ENCODE measurements around the gene PGAM1. TPM values are rescaled to one million over a fixed set of nuclear protein-coding genes. Genes with fewer than 3 reads are reported as not detected.

PGAM1 gene
- total RNA-seq, result 100 to 1,000 TPM; 151 to 289 (median 240) TPM

DNA sequence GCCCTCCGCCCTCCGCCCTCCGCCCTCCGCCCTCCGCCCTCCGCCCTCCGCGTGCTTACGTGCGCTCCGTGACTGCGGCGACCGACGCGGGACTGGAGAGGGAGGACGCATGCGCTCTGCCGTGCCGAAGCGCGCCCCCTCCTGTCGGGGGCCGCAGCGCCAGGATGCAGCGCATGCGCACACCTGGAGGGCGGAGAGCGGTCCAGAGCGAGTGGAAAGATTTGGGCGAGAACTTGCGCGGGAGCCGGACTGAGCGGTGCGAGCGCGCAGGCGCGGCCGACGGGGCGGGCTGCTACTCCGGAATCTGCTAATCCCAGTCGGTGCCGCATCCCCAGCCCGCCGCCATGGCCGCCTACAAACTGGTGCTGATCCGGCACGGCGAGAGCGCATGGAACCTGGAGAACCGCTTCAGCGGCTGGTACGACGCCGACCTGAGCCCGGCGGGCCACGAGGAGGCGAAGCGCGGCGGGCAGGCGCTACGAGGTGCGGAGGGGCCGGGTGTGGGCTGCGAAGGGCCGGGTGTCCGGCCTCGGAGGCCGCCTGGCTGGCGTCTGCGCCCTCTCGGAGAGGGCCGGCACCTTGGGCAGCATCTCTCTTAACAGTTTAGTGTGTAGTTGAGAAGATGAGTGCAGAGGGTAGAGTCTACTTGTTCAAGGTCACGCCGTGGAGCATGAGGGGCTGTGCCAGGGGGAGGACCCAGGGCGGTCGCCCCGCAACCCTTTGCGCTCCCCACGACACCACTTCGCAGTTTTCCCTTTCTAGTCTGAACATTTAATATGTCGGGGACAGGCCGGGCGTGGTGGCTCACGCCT, at the start of gene PGAM1:
PGAM1 (plus strand) TSS at position 228 of the 812 bp plus-strand sequence; CDS start at position 345, 117 bp downstream.
- 0% methylated on average over 14 to 40 of the region's 90 CpGs for WGBS, 2 donors
- intact Hi-C loops (cut with DNase I; ENCODE audit: low total_unique reads), result no loop called here
- H3K4me3 ChIP-seq (ENCODE audit: low read depth, poor library complexity, severe bottlenecking), result peak within 1 kb of the TSS; percentile 71
- peak; percentile 94 to 99 for DNase-seq (ENCODE audit: low spot score in 2 of 2)
- TF ChIP-seq, protein P1, sequence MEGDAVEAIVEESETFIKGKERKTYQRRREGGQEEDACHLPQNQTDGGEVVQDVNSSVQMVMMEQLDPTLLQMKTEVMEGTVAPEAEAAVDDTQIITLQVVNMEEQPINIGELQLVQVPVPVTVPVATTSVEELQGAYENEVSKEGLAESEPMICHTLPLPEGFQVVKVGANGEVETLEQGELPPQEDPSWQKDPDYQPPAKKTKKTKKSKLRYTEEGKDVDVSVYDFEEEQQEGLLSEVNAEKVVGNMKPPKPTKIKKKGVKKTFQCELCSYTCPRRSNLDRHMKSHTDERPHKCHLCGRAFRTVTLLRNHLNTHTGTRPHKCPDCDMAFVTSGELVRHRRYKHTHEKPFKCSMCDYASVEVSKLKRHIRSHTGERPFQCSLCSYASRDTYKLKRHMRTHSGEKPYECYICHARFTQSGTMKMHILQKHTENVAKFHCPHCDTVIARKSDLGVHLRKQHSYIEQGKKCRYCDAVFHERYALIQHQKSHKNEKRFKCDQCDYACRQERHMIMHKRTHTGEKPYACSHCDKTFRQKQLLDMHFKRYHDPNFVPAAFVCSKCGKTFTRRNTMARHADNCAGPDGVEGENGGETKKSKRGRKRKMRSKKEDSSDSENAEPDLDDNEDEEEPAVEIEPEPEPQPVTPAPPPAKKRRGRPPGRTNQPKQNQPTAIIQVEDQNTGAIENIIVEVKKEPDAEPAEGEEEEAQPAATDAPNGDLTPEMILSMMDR (IDR thresholded peaks at IDR 0.05), result no peak

DNA sequence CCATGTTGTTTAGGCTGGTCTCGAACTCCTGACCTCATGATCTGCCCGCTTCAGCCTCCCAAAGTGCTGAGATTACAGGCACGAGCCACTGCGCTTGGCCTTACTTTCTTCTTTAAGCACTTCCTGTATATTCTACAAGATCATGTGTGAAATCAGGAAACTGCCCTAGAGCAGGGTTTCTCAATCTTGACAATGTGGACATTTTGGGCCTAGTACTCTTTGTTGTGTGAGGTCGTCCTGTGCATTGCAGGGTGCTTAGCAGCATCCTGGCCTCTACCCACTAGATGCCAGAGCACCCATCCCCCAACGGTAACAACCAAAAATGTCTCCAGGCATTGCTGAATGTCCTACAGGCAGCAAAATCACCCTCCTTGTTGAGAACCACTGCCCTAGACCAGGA, 49.6 kb upstream of the PGAM1 start:
- intact Hi-C loops (cut with DNase I; ENCODE audit: low total_unique reads), result no loop called here
- WGBS, 2 donors, result 91 to 97% methylated on average over 6 of the region's 6 CpGs
- no peak overlapping the region for H3K4me3 ChIP-seq (ENCODE audit: low read depth, poor library complexity, severe bottlenecking)
- TF ChIP-seq, protein P1 (IDR thresholded peaks at IDR 0.05), result no peak
- TF ChIP-seq POLR2A (IDR thresholded peaks at IDR 0.05), result no peak
- no peak for DNase-seq (ENCODE audit: low spot score in 2 of 2)

DNA sequence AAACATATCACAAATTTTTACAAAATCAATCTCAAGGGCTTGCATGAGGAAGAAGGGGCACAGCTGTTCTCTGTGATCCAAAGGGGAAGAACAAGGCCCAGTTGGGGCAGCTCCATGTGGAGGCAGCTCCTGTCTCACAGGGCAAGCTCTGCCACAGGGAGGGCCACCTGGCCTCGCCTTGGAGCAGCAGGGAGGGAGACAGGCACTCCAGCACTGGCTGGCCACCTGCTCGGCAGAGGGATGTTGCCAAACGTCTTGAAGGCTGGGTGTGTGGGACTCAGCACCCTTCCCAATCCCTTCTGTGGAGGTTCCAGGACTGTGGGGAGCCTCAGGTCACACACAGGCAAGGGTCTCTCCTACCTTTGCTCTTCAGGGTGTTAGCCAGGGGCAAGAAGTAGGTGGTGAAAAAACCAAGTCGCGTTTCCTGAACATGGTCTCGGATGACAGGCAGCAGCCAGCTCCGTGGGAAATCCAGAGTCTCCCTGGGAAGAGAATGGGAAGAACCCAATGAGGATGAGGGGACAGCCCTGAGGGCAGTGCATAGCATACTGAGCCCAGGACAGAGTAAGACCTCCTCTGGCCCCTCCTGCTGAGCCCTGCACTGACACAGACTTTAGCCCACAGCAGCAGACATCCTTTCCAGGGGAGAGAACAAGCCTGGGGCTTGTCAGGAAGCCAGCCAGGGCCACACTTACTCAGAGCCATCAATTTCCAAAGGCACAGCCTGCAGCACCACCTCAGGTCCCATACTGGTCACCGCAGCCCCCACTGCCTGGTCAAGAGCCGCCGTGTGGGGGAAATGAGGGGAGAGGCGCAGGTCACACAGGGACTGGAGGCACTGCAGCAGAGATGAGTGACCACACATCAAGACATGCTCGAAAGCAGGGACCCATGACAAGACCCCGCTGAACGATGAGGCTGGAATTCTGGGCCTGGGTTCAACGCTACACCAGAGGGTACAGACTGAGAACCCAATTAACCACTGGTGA, 46.8 kb upstream of the PGAM1 start:
- no peak for DNase-seq (ENCODE audit: low spot score in 2 of 2)
- TF ChIP-seq, protein P1 (IDR thresholded peaks at IDR 0.05), result no peak
- no peak for TF ChIP-seq POLR2A (IDR thresholded peaks at IDR 0.05)
- 82 to 83% methylated on average over 15 of the region's 15 CpGs for WGBS, 2 donors
- intact Hi-C loops (cut with DNase I; ENCODE audit: low total_unique reads), result no loop called here
- H3K4me3 ChIP-seq (ENCODE audit: low read depth, poor library complexity, severe bottlenecking), result no peak overlapping the region

DNA sequence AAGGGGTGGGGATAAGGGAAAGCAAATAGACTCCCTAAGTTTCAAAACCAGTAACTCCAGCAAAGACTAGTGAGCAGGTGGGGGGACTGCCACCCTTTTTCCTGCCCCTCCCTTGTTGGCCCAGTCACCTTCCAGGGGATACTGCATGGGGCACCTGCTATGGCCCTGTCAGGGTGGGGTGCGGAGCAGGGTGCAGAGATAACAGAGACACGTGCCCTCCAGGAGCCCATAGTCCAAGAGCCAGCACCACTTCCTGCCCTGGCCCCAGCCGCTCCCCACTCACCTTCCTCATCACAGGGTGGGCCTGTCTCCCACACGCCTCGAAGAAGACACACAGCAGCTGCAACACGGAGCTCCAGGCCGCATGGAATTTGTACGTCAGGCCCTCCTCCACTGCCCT, 45.5 kb upstream of the PGAM1 start:
- TF ChIP-seq, protein P1 (IDR thresholded peaks at IDR 0.05), result no peak
- no peak for TF ChIP-seq POLR2A (IDR thresholded peaks at IDR 0.05)
- intact Hi-C loops (cut with DNase I; ENCODE audit: low total_unique reads), result no loop called here
- no peak overlapping the region for H3K4me3 ChIP-seq (ENCODE audit: low read depth, poor library complexity, severe bottlenecking)
- WGBS, 2 donors, result 85 to 90% methylated on average over 7 to 8 of the region's 8 CpGs
- no peak for DNase-seq (ENCODE audit: low spot score in 2 of 2)

DNA sequence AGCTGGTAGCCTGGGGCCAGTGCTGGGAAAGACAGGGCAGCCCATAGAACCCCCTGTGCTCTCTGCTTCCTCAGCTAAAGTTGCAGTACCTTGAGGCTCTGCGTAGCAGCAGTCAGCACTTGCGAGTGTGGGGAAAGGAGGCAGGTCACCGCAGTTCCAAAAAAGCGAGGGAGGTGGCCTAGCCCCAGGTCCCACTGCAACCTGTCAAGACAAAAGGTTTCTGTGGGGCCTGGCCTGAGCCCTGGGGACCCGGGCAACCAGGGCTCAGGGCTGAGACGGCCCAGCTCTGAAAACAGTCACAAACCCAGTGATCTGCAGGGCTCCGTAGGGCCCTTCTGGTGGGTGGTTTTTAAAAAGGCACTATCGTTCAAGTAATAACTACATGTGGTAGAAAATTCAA, 44.4 kb upstream of the PGAM1 start:
- DNase-seq (ENCODE audit: low spot score in 2 of 2), result no peak
- intact Hi-C loops (cut with DNase I; ENCODE audit: low total_unique reads), result no loop called here
- WGBS, 2 donors, result 90 to 92% methylated on average over 8 of the region's 8 CpGs
- H3K4me3 ChIP-seq (ENCODE audit: low read depth, poor library complexity, severe bottlenecking), result no peak overlapping the region
- TF ChIP-seq, protein P1 (IDR thresholded peaks at IDR 0.05), result no peak
- no peak for TF ChIP-seq POLR2A (IDR thresholded peaks at IDR 0.05)

Data from lower leg skin (tissue), 4 donors.